Measurements from ENCODE around the gene RBMS3. TPM values are rescaled to one million over a fixed set of nuclear protein-coding genes. Genes with fewer than 3 reads are reported as not detected.

The RBMS3 gene
- total RNA-seq, 1 donor from 2014 or later, result 13.2 TPM

DNA sequence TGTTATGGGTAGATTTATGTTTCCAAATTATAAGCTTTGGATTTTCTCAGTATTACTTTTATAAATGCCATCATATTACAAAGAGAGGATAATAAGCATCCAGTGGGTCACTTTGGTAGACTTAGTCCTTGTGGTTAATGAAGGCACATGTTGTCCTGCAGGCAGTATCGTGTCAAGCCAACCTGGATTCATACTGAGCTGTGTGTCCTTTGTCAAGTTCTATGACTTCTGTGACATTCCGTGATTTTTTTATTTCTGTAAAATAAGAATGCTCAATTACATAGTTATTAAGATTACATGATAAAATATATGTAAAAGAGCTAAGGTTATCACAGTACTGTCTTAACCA lies 257.7 kb downstream of the RBMS3 start:
- H3K4me3 ChIP-seq (ENCODE audit: low read depth, low read length), result no peak overlapping the region
- TF ChIP-seq, protein P1, sequence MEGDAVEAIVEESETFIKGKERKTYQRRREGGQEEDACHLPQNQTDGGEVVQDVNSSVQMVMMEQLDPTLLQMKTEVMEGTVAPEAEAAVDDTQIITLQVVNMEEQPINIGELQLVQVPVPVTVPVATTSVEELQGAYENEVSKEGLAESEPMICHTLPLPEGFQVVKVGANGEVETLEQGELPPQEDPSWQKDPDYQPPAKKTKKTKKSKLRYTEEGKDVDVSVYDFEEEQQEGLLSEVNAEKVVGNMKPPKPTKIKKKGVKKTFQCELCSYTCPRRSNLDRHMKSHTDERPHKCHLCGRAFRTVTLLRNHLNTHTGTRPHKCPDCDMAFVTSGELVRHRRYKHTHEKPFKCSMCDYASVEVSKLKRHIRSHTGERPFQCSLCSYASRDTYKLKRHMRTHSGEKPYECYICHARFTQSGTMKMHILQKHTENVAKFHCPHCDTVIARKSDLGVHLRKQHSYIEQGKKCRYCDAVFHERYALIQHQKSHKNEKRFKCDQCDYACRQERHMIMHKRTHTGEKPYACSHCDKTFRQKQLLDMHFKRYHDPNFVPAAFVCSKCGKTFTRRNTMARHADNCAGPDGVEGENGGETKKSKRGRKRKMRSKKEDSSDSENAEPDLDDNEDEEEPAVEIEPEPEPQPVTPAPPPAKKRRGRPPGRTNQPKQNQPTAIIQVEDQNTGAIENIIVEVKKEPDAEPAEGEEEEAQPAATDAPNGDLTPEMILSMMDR (conservative IDR thresholded peaks at IDR 0.05; ENCODE audit: low read depth, low read length), result no peak
- no peak for DNase-seq (ENCODE audit: low read depth)

DNA sequence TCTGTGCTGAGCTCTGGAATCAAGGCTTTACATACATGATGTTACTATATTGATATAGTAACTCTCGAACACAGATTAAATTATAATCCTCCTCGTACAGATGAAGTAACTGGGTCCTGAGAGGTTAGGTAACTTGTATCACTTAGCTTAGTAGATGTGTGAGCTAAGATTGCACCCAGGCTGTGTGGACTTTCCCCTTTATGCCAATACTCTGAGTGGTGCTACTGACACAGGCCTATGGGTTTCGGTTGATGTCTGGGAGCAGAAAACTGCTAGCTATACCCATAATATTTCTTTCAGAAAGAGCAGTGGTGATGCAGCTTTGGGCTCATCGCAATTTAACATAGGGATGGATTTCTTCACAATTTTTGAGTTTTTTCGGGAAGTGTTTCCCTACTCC lies 259.7 kb downstream of the RBMS3 start:
- no peak for DNase-seq (ENCODE audit: low read depth)
- H3K4me3 ChIP-seq (ENCODE audit: low read depth, low read length), result no peak overlapping the region
- TF ChIP-seq, protein P1 (conservative IDR thresholded peaks at IDR 0.05; ENCODE audit: low read depth, low read length), result no peak

DNA sequence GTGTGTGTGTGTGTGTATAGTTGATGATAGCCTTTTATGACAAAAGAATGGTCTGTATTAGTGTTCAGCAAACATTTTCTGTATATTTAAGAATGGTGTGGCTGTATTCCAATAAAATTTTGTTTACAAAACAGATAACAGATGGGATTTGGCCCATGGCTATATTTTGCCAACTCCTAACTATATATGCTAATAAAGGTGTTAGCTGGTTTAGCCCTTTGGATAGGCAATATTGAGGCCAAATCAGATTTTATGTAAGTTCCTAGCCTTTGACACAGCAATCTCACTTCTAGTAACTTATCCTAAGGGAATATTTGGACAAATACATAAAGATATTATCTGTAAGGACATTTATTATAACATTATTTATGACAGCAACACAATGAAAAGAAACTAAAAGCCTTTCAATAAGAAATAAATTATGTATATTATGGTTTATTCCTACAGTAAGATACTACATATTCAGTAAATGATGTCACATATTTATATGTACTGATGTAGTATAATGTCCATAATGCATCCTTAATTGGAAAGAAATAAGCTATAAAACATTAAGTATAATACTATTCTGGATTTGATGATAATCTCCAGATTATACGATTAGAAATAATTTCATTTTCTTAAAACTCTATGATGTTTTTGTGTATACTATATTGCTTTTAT lies 264.0 kb downstream of the RBMS3 start:
- TF ChIP-seq, protein P1 (conservative IDR thresholded peaks at IDR 0.05; ENCODE audit: low read depth, low read length), result no peak
- DNase-seq (ENCODE audit: low read depth), result no peak
- no peak overlapping the region for H3K4me3 ChIP-seq (ENCODE audit: low read depth, low read length)

DNA sequence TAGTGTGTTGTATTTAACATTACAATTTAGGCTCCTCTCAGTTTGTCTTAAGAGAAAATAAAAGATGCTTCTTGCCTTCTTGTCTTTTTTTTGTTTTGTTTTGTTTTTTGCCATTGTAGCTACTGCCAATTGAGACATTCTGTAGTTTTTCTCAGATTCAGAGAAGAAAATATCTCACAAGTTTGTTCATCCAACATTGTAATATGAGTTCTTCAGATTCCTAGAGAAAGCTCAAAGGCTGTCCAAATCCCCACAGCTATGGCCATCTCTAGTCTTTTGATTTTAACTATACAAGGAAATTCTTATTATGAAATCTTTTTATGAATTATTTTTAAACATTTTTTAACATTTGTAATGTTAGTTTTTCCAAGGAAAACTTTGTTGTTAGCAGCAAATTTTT lies 264.7 kb downstream of the RBMS3 start:
- H3K4me3 ChIP-seq (ENCODE audit: low read depth, low read length), result no peak overlapping the region
- DNase-seq (ENCODE audit: low read depth), result no peak
- TF ChIP-seq, protein P1 (conservative IDR thresholded peaks at IDR 0.05; ENCODE audit: low read depth, low read length), result no peak

DNA sequence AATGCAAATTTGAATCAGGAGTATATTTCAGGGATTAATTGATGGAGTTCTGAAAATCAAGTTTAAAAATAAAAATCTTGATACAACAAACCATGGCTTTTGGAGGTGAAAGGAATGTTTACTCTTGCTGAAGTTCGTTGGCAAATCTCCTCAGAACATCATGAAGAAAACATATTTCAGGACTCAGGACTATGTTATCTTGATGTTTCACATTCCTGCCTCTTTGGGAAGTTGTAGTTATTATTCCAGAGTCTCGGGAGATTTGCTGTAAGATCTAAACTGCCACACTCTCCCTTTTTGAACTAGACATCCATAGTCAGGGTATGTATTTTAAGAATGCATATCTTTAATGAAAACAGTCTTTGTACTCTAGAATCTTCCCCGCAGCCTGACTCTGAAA lies 271.2 kb downstream of the RBMS3 start:
- DNase-seq (ENCODE audit: low read depth), result no peak
- TF ChIP-seq, protein P1 (conservative IDR thresholded peaks at IDR 0.05; ENCODE audit: low read depth, low read length), result no peak
- no peak overlapping the region for H3K4me3 ChIP-seq (ENCODE audit: low read depth, low read length)

DNA sequence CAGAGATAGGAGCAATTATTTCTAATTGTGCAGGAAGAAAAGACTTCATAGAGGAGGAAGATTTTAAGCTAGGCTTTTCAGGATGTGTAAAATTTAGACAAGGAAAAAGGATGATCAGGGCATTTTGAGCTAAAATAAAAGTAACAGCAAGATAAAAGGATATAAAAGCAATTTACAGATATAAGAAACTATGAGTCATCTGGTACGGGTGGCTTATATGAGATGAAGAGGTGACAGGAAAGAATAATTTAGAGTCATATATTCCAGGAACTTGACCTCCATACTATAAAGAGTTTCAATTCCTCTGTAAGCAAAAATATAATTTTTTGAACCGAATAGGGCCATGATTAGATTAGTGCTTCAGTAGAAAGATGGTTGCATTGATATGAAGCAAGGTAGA lies 273.7 kb downstream of the RBMS3 start:
- TF ChIP-seq, protein P1 (conservative IDR thresholded peaks at IDR 0.05; ENCODE audit: low read depth, low read length), result no peak

DNA sequence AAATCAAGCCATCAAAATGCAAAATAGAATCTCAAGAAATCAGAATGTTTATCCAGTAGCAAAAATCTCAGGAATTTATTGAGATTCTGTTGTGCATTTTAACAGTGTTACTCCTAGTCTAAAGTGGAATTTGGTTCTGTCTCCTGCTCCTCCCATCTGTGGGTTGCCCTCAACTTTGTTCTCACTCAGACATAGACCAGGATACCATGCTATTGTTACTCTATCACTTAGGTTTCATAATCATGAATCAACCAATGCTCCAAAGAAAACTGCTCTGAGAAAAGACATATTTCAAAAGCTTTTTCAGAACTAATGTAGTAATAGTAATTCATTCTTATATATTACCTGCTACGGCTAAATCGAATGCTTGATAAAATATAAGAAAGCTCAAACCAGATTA lies 274.7 kb downstream of the RBMS3 start:
- DNase-seq (ENCODE audit: low read depth), result no peak
- TF ChIP-seq, protein P1 (conservative IDR thresholded peaks at IDR 0.05; ENCODE audit: low read depth, low read length), result no peak

More for the DNA sequence above, 273.7 kb downstream of the RBMS3 start:
- DNase-seq (ENCODE audit: low read depth), result no peak
- no peak overlapping the region for H3K4me3 ChIP-seq (ENCODE audit: low read depth, low read length)

More for the DNA sequence above, 274.7 kb downstream of the RBMS3 start:
- no peak overlapping the region for H3K4me3 ChIP-seq (ENCODE audit: low read depth, low read length)

All from epithelial cell of proximal tubule (primary cell).